WTC11 (cell line): Measurements from ENCODE around the gene STAM2.

Experiments
- CTCF ChIP-seq: fragments of 200-600 bp; IDR thresholded peaks from 2 replicates; pipeline ENCODE4 v1.8.0; 2022; ENCODE audit warnings: antibody characterized with exemption
- IRF1 ChIP-seq: sonication (generic); formaldehyde crosslinking; IDR thresholded peaks from 2 replicates; pipeline ENCODE4 v1.8.0; 2023; ENCODE audit warnings: missing genetic modification reagents
- JUN ChIP-seq: sonication (generic); formaldehyde crosslinking; IDR thresholded peaks from 2 replicates; pipeline ENCODE4 v1.8.0; 2023; ENCODE audit warnings: mild to moderate bottlenecking, missing genetic modification reagents
- ZNF512 ChIP-seq: sonication (generic); formaldehyde crosslinking; IDR thresholded peaks from 2 replicates; pipeline ENCODE4 v1.8.1; 2022; ENCODE audit warnings: missing genetic modification reagents, borderline replicate concordance

GRCh38 chr2:152201466-152201830 is 25.9 kb upstream of the STAM2 start:
- TF ChIP-seq CTCF (no peak), IRF1 (CRISPR knock-in tag) (no peak), JUN (CRISPR knock-in tag) (no peak), ZNF512 (CRISPR knock-in tag) (no peak)
